SIG-M5 treated with dmso at 0.1 percent for 504 hours (cell line): Measurements from ENCODE around the gene ACTN1.
"Not testable (repeated sequence)": the region's sequence is repeated elsewhere in the genome, so short reads cannot be mapped to it uniquely, and the experiment has no call there.

Experiments used
- DNase-seq: peaks from one replicate; lab custom pipeline; 2025; ENCODE audit not compliant: unreplicated experiment; lab: John Stamatoyannopoulos, UW

The ACTN1 gene

GRCh38 chr14:68986926-68987652 is 8.0 kb upstream of the ACTN1 start:
- DNase-seq, result no peak

GRCh38 chr14:68986225-68986624 is 7.1 kb upstream of the ACTN1 start:
- DNase-seq, result no peak

- DNase-seq, result no peak
Measured at GRCh38 chr14:68984686-68985085, 5.6 kb upstream of the ACTN1 start.

GRCh38 chr14:68983191-68983590 is 4.1 kb upstream of the ACTN1 start:
- no peak for DNase-seq

GRCh38 chr14:68982581-68982980 is 3.5 kb upstream of the ACTN1 start:
- DNase-seq, result no peak

- no peak for DNase-seq
Measured at GRCh38 chr14:68981539-68981976, 2.5 kb upstream of the ACTN1 start.

GRCh38 chr14:68981139-68981538 is 2.0 kb upstream of the ACTN1 start:
- no peak for DNase-seq

- DNase-seq, result peak; percentile 17
Measured at GRCh38 chr14:68979722-68980451, 785 bp upstream of the ACTN1 start.

- peak; percentile 71 for DNase-seq
Measured at GRCh38 chr14:68978172-68978911, 760 bp downstream of the ACTN1 start.

GRCh38 chr14:68977718-68978171 is 1.4 kb downstream of the ACTN1 start:
- peak; percentile 60 for DNase-seq

GRCh38 chr14:68977180-68977717 is 1.9 kb downstream of the ACTN1 start:
- DNase-seq, result peak; percentile 60

- no peak for DNase-seq
Measured at GRCh38 chr14:68976160-68977067, 2.7 kb downstream of the ACTN1 start.

GRCh38 chr14:68975667-68976066 is 3.4 kb downstream of the ACTN1 start:
- DNase-seq, result no peak

- DNase-seq, result no peak
Measured at GRCh38 chr14:68974759-68975347, 4.2 kb downstream of the ACTN1 start.

GRCh38 chr14:68973639-68974038 is 5.5 kb downstream of the ACTN1 start:
- no peak for DNase-seq

GRCh38 chr14:68973219-68973565 is 5.9 kb downstream of the ACTN1 start:
- not testable (repeated sequence) for DNase-seq

GRCh38 chr14:68972507-68973218 is 6.4 kb downstream of the ACTN1 start:
- DNase-seq, result no peak

GRCh38 chr14:68971411-68972035 is 7.6 kb downstream of the ACTN1 start:
- no peak for DNase-seq

- no peak for DNase-seq
Measured at GRCh38 chr14:68970736-68971135, 8.4 kb downstream of the ACTN1 start.
